ENCODE results near the gene C13orf46.

The C13orf46 gene

DNA sequence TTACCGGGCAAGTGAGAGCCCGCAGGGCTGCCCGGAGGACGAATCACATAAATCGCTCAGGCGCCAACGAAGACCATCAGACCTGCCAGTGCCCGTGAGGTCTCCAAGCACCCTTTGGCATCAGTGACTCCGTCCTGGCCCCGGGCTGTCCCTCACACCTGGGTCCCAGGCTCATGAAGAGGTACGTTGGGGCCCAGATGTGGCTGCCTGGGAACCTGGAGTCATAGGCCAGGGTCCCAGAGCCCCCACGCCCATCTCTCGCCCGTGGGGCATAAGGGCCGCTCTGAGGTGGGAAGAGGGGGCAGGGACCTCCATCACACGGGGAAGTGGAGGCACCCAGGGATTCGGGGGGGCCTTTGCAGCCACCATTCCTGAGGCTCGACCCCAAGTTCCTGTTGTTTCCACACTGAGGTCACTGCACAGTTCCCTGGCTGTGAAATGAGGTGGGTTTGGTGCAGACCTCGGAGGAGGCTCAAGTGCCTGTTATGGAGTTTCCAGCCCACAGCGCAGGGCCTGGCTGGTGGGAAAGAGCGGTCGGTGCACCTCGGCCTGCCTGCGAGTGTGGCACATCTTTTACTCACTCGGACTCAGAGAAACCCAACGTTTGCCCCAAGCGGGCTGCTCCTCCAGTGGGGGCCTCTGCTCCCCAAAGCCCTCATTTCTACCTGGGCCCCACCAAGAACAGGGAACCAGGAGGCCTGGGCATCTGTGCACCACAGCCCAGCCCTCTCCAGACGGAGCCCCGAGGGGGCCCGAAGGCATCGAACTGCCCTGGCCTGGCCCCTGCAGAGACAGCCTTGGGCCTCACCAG is 35.9 kb upstream of the C13orf46 start:
- DNase-seq, result no peak

DNA sequence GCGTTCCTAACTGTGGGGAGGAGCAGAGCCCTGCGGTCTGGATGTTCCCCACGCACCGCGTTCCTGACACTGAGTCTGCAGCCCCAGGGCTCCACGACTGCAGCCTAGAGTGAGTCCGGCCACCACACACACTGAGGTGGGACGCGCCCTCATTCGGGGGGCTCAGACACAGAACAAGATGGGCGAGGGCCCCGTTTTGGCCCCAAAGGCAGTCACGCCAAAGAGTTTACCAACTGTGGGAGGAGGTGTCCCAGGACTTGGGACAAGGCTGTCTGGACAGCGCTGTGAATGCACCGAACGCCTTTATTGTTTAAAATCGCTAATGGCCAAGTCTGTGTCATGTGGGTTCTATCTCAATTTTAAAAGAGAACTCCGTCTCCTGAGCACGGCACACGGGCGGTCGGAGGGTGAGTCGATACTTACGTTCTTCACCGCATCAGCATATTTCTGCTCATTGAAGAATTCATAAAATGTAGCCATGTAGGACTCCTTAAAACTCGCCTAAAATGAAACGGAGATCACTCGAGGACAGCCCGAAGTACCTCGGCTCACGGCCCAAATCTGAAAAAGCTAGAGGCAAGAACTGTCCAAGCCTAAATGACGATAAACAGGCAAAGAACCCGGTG is 35.2 kb upstream of the C13orf46 start:
- DNase-seq, result no peak

DNA sequence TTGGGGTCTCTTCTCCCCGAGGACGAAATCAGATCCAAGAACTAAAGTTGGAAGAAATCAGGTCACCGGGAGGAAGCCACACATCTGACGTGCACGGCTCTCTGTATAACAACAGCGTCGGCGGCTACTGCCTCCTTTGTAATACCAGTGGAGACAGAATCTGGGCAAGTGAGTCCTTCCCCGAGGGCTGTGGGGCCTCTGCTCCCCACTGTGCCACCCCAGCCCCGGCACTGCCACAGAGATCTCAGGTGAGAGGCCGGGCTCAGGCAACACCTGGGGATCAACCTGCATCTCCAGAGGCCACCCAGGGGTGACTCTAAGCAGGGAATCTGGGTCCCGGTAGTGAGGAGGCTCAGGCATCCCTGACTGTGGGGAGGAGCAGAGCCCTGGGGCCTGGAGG is 33.7 kb upstream of the C13orf46 start:
- DNase-seq, result no peak

DNA sequence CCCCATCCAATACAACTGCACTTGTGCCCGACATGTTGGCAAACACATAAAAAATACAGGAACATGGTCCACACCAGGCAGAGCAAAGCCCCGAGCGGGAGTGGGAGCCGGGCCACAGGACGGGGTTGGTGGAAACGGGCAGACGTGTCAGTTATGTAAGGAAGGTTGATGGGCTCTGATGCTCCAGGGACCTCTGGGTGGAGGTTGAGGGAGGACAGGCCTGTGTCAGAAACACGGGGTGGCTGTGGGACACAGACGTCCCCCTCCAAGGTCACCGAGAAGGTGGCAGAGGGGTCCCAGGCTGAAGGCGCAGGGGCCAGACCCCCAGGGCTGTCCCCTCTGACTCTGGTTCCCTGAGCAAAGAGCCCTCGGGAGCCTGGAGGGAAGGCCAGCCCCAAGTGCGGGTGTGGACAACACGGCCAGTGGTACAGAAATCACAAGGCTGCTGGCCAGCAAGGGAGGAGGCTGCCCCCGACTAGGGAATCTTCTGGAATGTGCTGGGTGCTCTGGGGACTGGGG is 31.4 kb upstream of the C13orf46 start:
- no peak for DNase-seq

DNA sequence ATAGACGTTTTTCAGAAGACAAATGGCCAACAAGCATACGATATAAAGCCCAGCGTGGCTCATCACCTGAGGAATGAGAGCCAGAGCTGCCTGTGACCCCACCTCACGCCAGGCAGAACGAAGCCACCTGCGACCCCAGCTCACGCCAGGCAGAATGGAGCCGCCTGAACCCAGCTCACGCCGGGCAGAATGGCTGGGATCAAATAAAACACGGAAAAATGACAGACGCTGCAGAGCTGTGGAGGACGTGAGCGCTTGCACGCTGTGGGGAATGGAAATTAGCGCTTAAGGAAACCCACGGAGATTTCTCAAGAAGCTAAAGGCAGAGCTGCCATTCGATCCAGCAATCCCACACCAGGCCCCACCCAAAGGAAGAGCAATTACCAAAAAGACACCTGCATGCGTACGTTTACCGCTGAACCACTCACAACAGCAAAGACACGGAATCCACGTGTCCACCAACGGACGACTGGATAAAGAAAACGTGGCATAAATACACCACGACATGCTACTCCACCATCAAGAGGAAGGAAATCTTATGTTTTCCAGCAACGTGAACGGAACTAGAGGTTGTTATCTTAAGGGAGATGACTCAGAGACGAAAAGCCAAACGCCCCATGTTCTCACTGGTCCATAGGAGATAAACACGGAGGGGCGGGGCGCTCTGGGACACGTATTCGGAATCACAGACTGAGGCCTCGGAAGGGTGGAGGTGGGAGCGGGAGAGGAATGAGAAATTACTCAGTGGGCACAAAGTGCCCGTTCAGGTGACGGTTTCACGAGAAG is 30.7 kb upstream of the C13orf46 start:
- no peak for DNase-seq

DNA sequence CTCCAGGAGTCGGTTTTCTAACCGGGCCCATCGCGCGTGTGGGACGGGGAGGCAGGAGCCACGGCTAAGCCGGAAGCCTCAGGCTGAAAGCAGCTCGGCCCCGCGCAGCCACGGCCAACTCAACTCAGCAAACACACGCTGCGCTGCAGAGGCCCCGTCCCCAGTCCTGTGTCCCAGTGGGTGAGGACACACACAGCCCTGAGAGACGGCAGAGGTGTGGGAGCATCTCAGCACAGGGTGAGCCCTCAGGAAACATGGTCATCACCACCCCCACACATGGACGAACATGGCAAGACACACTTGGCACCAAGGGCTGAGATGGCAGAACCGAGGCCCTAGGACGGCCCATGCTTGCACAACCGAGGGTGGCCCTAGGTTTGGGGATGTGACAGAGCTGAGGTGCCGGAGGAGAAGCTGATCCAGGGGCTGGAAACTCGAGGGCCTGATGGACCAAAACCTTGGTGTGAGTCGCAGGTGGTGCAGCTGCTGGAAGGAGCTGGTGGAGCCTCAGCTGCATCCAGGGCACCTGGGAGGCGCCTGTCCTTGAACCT is 29.0 kb upstream of the C13orf46 start:
- no peak for DNase-seq

DNA sequence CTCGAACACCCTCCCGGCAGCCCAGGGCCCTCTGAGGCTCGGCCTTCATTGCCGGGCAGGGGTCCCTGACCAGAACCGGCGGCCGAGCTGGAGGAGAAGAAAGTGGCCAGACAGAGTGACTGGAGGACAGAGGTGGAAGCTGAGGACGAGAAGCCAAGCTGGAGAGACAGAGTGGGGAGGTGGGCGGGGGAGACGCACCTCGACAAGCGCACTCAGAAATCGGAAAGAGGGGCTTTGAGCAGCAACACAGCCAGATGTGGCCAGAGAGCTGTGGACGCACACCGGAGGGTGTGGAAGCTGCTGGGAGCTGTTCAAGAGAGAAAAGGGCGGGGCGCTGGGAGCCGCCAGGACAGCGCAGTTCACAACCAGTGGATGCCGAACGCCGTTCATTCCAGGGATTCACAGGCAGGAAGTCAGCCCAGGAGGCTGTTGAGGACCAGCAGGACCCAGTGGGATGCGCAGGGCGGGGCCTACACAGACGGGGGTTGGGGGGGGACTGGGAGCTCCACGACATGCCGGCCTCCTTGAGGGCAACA is 28.2 kb upstream of the C13orf46 start:
- DNase-seq, result no peak

DNA sequence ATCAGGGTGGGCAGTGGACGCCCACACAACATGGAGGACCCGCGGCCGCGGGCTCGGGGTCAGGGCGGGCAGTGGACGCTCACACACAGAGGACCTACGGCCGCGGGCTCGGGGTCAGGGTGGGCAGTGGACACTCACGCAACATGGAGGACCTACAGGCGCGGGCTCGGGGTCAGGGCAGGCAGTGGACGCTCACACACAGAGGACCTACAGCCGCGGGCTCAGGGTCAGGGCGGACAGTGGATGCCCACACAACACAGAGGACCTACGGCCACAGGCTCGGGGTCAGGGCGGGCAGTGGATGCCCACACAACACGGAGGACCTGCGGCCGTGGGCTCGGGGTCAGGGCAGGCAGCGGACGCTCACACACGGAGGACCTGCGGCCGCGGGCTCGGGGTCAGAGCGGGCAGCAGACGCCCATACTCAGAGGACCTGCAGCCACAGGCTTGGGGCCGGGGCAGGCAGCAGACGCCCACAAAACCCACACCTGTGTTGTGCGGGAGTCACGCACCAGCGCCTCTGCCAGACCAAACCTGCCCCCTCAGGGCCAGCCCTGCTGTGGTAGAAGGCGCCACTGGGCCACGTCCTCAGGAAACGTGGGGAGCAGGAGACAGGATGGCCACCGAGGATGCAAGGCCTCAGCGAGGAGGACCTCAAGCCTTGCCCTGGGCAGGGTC is 27.6 kb upstream of the C13orf46 start:
- DNase-seq, result no peak

DNA sequence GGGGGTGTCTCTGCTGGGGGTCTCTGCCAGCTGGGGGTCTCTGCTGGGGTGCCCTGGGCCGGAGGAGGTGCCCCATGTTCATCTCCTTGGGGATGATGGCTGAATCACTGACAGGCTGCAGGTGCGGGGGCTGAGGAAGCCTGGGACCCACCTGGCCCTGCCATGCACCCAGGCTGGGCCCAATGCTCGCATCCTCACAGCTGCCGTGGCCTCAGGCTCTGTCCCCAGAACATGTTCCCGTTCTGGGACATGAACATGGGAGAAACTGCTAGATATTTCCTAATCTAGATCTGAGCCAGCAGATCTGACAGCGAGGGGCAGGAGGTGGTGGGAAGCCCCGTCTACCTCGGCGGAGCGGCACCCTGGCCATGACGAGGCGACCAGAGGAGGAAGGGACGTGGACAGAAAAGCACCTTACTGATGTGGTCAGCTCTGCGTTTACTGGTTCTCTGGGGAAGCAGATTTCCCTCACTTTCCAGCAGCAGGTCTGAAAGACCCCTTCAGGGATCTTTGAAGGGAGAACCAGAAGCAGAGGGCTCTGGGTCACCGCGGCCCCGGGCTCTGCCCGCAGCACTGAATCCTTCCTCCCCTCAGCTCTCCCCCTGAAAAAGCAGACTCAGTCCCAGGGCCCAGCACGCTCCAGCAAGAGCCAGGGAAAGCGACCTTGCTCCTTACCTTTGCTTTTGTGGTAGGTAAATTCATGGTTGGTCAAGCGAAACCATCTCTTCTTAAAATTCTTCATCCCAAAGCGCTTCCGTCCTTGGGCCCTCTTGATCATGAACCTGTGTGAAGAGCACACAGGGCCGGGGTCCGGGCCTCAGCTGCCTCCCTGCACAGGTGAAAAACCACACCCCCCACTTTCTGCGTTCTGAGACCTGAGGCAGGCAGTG is 26.5 kb upstream of the C13orf46 start:
- no peak for DNase-seq

DNA sequence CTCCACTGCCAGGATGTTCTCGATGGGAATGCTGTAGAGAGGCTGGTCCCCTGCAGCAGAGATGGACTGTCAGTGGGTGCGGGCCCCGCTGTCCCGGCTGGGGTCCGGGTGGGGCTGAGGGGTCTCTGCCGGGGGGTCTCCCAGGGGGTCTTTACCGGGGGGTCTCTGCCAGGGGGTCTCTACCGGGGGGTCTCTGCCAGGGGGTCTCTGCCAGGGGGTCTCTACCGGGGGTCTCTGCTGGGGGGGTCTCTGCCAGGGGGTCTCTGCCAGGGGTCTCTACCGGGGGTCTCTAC is 25.7 kb upstream of the C13orf46 start:
- no peak for DNase-seq

DNA sequence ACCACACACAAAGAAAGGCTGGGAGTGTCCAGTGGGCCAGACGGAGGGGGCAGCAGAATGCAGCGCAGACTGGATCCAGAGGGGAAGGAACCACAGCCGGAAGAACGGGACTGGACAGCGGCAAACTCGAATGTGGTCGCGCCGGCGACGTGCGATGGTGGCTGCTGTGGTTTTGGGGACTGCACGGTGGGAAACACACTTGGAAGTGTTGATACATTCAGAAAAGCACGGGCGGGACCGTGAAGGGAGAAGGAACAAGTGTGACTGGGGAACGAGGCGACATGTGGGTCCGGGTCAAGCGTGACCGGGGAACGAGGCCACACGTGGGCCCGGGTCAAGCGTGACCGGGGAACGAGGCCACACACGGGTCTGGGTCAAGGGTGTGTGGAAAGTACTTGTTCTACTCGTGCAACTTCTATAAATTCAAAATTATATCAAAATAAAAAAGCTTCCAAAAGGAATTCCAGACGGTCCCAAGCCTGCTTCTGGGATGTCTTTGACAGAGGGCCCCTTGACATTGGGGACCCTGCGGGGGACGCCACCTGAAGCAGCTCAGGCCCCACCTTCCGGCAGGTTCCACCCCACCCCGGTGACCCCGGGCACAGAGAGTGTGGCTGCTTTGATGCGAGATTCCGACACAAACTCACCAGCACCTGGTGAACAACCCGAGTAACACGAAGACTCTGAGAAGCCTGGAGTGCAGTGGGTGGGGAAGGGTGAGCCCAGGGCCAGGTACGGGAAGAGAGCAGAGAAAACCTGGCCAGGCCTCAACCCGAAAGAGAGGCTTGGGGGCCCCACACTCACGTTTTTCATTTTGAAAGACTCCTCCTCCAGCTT is 25.1 kb upstream of the C13orf46 start:
- DNase-seq, result no peak

DNA sequence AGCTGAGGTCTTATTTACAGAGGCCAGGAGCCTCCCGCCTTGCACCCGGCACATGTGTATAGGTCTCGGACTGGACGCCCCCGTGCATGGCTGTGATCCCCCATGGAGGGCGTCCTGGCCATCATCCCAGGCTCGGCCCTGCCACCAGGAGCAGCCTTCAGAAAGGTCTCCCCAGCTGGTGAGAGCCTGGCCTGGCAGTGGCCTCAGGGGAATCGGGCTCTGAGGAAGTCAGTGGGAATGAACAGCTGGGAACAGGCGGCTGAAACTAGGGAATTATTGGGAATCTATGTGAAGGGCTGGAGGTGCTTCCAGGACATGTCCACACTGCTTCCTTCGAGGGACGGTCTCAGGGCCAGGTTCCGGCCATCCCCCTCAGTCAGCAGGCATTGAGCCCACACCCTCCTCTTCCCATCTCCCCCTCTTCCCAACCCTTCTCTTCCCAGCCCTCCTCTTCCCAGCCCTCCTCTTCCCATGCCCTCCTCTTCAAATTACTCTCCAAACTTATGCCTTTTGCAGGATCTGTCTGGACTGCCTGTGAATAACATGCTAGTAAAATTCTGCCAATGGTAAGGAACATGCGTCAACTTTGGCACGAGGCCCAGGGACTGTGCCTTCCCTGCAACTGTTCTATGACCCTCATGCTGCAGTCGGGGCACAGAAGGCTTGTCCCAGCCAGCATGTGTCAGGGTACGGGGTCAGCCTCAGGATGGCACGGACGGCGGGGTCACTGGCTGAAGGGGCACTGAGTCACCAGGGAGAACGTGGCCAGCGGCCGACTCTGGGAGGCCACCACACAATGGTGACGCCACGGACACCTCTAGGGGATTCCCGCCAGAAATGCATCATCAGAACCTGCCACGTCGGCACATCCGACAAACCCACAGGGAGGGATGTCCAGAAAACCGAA is 24.2 kb upstream of the C13orf46 start:
- DNase-seq, result no peak

DNA sequence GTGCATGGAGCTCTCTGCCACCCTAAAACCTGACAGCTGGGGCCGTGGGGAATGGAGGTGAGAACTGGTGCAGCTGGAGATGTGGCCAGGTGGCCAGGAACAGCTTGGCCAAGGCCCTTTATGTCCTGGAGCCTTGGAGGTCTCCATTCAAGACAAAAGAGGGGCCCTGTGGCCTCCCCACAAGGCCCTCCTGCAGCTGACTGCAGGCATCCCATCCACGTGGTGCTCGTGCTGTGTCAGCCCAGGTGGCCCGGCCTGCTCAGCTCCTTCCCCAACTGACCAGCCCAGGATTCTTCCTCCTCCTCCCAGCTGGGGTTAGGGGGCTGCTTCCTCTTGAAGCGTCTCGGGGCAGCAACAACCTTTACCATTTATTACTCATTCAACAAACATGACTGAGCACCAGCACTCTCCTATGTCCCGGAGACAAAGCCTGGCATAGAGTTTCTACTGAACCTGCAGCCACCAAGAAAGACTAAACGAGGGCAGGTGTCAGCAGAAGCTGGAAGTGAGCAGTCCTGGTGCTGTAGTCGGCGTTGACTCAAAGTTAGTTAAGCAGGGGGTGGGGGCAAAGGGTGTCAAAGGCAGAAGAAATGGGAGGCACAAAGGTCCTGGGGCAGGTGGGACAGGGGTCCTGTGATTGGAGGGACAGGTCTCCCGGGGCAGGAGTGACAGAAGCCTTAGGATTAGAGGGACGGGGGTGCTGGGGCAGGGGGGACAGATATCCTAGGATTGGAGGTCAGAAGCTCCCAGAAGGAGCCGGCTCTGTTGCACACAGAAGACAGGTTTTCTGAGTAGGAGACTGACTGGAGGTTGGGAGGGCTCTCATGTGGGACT is 23.3 kb upstream of the C13orf46 start:
- DNase-seq, result no peak

DNA sequence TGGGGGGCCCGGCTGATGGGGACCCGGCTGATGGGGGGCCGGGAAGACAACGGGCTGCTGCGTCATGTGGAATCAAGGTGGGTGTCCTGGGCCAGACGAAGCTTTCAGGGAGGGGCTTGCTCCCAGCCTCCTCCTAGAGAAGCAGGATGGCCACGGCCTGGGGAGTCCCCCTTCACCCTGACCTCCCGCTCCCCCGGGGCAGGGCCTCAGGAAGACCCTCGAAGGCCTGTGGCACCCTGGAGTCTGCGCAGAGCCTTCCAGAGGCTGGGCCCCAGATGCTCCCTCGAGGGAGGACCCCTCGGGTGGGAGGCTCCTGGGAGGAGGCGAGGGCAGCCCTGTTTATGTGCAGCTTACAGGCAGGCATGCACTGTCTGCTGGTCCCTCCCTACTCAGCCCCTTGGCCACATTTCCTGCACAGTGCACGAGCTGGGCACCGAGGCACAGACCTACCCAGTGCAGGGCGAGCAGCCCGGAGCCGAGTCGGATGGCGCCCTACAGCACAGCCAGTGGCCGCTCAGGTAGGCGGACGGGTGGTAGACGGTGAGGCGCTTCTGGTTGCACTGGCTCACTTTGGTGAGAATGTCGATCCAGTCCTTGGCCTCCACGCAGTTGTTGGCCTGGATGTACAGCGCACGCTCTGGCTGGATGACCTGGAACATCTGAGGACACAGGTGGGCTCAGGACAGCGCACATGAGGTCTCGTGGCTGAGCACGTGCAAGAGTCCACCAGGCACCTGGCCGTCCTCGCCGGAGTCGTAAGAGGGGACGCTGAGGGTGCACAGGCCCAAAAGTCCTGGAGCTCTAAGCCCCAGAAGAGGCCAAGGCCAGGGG is 22.4 kb upstream of the C13orf46 start:
- no peak for DNase-seq

DNA sequence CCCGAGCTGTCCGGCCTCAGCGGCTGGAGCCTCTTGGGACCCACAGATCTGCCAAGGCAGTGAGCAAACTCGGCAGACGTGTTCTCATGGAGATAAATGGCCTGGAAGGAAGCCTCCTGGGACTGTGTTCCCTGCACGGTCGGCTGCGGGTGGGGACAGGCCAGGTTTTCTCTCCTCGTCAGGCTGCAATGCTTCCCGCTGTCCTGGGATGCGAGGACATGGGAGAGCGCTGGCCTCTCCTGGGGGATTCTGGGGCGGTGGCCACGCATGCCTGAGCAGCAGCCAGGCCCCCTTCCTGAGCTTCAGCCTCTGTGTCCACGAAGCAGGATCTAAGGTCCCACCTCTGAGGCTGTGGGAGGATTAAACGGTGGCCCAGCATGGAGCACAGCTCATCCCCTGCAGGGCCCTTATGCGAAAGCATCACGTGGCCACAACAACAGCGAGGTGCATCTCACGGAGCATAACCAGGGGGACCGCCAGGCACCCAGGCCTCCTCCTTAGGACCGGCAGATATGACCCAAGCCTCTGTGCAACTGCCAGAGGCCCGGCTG is 21.2 kb upstream of the C13orf46 start:
- DNase-seq, result no peak

DNA sequence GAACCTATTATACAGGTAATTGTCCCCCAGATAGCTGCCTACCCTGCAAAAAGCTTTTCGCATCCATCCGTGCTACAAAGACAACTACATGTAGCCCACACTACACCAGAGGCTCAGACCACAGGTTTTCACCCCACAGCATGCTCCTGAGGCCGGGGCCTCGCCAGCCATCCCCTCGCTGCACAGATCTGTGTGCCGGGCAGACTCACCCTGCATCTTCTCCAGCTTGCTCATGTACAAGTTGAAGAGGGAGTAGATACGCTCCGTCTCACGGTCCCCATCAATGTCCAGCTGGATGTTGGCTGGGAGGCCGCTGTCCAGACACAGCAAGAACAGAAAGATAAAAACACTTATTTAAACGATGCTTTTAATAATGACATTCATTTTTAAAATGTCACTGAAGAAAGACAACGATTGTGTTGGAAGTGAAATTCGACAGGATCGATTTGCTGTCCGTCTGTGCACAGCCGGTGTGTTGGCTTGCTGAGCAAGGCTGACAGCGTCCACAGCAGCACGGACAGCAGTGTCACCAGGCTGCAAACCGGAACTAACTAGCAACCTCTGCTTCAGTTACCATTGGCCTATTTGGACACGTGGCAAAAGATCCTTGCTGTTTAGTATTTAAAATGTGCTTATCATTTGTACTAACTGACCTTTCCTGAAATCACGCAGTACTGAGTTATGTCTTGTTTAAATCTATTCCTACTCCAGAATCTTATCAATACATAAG is 18.6 kb upstream of the C13orf46 start:
- no peak for DNase-seq
